OCI-LY7 (cell line): ENCODE data around the gene VKORC1L1. TPM values are rescaled to one million over a fixed set of nuclear protein-coding genes. Genes with fewer than 3 reads are reported as not detected.

Experiments used
- BruUV-seq: library from RNA; stranded (reverse); fragments of 400-500 nt; replicated peaks from 2 replicates; lab custom pipeline; 2021; lab: Mats Ljungman, UMichigan
- CTCF ChIA-PET: fragments of 300-600 bp; sonication (Branson Sonifier 250); formaldehyde crosslinking; loops from one replicate; lab custom pipeline; 2022; ENCODE audit warnings: antibody characterized with exemption; ENCODE audit not compliant: unreplicated experiment; lab: Charles Lee
- POLR2A ChIA-PET: fragments of 300-600 bp; sonication (Branson Sonifier 250); formaldehyde crosslinking; loops from one replicate; lab custom pipeline; 2022; ENCODE audit warnings: antibody characterized with exemption; lab: Charles Lee
- DNase-seq: peaks from one replicate; pipeline ENCODE4 v3.0.0-alpha.2; 2015; ENCODE audit warnings: low spot score
- H2AFZ ChIP-seq: fragments of 200-600 bp; sonication (generic), shearing (Covaris generic); 2 replicates; pipeline ENCODE4 v1.6.1; 2014; ENCODE audit warnings: mild to moderate bottlenecking, antibody characterized with exemption, low read length, moderate library complexity
- H3K27ac ChIP-seq: fragments of 200-600 bp; sonication (generic); 2 replicates; pipeline ENCODE4 v1.5.1; 2014; ENCODE audit warnings: mixed run types, low read depth, mild to moderate bottlenecking, moderate library complexity, low read length, inconsistent platforms; ENCODE audit not compliant: poor library complexity, severe bottlenecking
- H3K36me3 ChIP-seq: fragments of 200-600 bp; sonication (generic); 2 replicates; pipeline ENCODE4 v1.6.1; 2014; ENCODE audit warnings: mild to moderate bottlenecking, antibody characterized with exemption, low read length, moderate library complexity, mixed read lengths; ENCODE audit not compliant: insufficient read depth
- H3K4me1 ChIP-seq: fragments of 200-600 bp; sonication (generic); 2 replicates; pipeline ENCODE4 v1.5.1; 2014; ENCODE audit warnings: mild to moderate bottlenecking, low read length; ENCODE audit not compliant: insufficient read depth, poor library complexity, severe bottlenecking
- H3K4me2 ChIP-seq: fragments of 200-600 bp; sonication (generic); 2 replicates; pipeline ENCODE4 v1.6.1; 2014; ENCODE audit warnings: mild to moderate bottlenecking, low read length
- H3K4me3 ChIP-seq: fragments of 200-600 bp; sonication (generic); 2 replicates; pipeline ENCODE4 v1.5.1; 2014; ENCODE audit warnings: mild to moderate bottlenecking, low read depth, low read length; ENCODE audit not compliant: poor library complexity, severe bottlenecking
- H3K79me2 ChIP-seq: fragments of 200-600 bp; sonication (generic); 2 replicates; pipeline ENCODE4 v1.6.1; 2016; ENCODE audit warnings: low read depth, mild to moderate bottlenecking, low read length, moderate library complexity, mixed read lengths; ENCODE audit not compliant: insufficient read depth
- H3K9me2 ChIP-seq: fragments of 200-600 bp; sonication (generic); 2 replicates; pipeline ENCODE4 v1.6.1; 2016; ENCODE audit warnings: mild to moderate bottlenecking, low read length, mixed read lengths; ENCODE audit not compliant: insufficient read depth
- H3K9me3 ChIP-seq: fragments of 200-600 bp; sonication (generic); 2 replicates; pipeline ENCODE4 v1.6.1; 2014; ENCODE audit warnings: mild to moderate bottlenecking, mixed run types, low read length, mixed read lengths
- H4K20me1 ChIP-seq: fragments of 200-600 bp; sonication (generic); 2 replicates; pipeline ENCODE4 v1.6.1; 2014; ENCODE audit warnings: mild to moderate bottlenecking, antibody characterized with exemption, low read length, moderate library complexity, mixed read lengths; ENCODE audit not compliant: insufficient read depth
- EZH2phosphoT487 ChIP-seq: fragments of 200-600 bp; sonication (generic); IDR thresholded peaks from 2 replicates; pipeline ENCODE4 v1.6.1; 2018; ENCODE audit warnings: low read depth, borderline replicate concordance, mild to moderate bottlenecking, mixed run types, antibody characterized with exemption, low read length, moderate library complexity, mixed read lengths
- intact Hi-C: fragments of 100-400 bp; cut with micrococcal nuclease; formaldehyde crosslinking; loops from one replicate; pipeline ENCODE4 v1.10.0; 2022; ENCODE audit not compliant: unreplicated experiment
- total RNA-seq, 2 experiments: library from RNA; depleted of rRNA in 1 of 2; stranded (reverse); fragments of >200 nt in 1 of 2; shearing (Covaris generic) in 1 of 2; gene quantifications; 2 replicates each; pipeline ENCODE4 v1.2.3, GENCODE V29; 2014 to 2022
- TF ChIP-seq, protein P1 (sequence below): fragments of 200-600 bp; sonication (generic); conservative IDR thresholded peaks from 2 replicates; pipeline ENCODE4 v1.5.1; 2014; ENCODE audit warnings: mild to moderate bottlenecking, antibody characterized with exemption, low read length, moderate library complexity, mixed read lengths

The VKORC1L1 gene
- total RNA-seq, 2 experiments from 2014 or later: 17.4 to 31.9 TPM

GRCh38 chr7:65979583-65980477, 107.0 kb downstream of the VKORC1L1 start:
- Histone ChIP-seq H3K27ac (no peak overlapping the region), H2AFZ (no peak overlapping the region), H3K4me3 (peak overlapping the region; percentile 90), H4K20me1 (0 out of 2 replicates have a peak, but pooled peaks cover 3% of the 10 kb centered on the region), H3K79me2 (peaks cover 19% of the 10 kb centered on the region), H3K9me2 (no peaks in the 10 kb centered on the region), H3K36me3 (peaks cover 47% of the 10 kb centered on the region), H3K4me1 (peaks cover 14% of the 10 kb centered on the region), H3K4me2 (peak overlapping the region; percentile 86), H3K9me3 (no peaks in the 10 kb centered on the region)
- TF ChIP-seq, protein P1, sequence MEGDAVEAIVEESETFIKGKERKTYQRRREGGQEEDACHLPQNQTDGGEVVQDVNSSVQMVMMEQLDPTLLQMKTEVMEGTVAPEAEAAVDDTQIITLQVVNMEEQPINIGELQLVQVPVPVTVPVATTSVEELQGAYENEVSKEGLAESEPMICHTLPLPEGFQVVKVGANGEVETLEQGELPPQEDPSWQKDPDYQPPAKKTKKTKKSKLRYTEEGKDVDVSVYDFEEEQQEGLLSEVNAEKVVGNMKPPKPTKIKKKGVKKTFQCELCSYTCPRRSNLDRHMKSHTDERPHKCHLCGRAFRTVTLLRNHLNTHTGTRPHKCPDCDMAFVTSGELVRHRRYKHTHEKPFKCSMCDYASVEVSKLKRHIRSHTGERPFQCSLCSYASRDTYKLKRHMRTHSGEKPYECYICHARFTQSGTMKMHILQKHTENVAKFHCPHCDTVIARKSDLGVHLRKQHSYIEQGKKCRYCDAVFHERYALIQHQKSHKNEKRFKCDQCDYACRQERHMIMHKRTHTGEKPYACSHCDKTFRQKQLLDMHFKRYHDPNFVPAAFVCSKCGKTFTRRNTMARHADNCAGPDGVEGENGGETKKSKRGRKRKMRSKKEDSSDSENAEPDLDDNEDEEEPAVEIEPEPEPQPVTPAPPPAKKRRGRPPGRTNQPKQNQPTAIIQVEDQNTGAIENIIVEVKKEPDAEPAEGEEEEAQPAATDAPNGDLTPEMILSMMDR: no peak
- no peak for TF ChIP-seq EZH2phosphoT487
- DNase-seq: no peak
- BruUV-seq: no TSS peak
- intact Hi-C loops: loop anchor here (2.0 to 5.0 kb wide), 2 partner anchors 97 to 105 kb away; partner anchors contain the start of gene ASL
- POLR2A ChIA-PET: no interaction called here
- CTCF ChIA-PET: no interaction called here

DNA sequence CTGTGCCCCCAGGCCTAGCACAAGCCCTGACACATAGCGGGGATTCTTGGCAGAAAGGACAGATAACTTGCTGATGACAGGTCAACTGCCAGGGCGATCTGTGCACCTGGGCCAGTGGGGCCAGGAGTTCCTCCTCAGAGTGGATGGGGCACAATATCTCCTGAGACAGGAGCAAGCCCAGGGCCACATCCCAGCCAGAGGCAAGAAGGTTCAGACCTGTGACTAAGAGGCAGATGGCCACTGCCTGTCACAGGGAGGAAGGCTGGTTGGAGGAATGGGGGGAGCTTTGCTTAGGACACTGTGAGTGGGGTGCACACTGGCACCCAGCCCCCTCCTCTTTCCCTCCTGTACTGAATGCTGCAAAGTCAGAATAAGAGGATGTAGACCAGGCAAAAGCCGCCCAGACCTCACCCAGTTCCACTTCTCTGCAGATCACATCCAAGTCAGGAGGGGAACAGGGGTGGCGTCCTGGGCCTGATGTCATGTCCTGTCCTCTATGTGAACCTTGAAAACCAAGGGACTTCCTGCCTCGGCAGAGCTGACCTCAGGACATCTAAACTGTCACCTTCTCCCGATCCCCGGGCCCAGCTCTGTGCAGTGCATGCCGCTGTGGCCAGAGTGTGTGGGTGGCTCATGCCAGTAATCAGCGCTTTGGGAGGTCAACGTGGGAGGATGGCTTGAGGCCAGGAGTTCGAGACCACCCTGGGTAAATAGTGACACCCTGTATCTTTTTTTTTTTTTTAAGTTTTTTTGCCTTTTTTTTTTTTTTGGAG, 107.8 kb downstream of the VKORC1L1 start:
- no peak overlapping the region for H2AFZ ChIP-seq
- POLR2A ChIA-PET: interaction anchor here (0.7 to 1.2 kb wide), 4 partner anchors 18 to 516 kb away, joined by 3 to 4 read pairs (median 3); no protein-coding TSS in a partner anchor

More for the DNA sequence above, 107.8 kb downstream of the VKORC1L1 start:
- H3K4me3 ChIP-seq: peak overlapping the region; percentile 90
- H4K20me1 ChIP-seq: 0 out of 2 replicates have a peak, but pooled peaks cover 3% of the 10 kb centered on the region
- peaks cover 14% of the 10 kb centered on the region for H3K4me1 ChIP-seq
- H3K9me3 ChIP-seq: no peaks in the 10 kb centered on the region
- peak overlapping the region; percentile 86 for H3K4me2 ChIP-seq
- TF ChIP-seq, protein P1: no peak
- no peak for TF ChIP-seq EZH2phosphoT487
- DNase-seq: peak; percentile 67
- peaks cover 39% of the 10 kb centered on the region for H3K36me3 ChIP-seq
- intact Hi-C loops: loop anchor here (2.0 to 5.0 kb wide), 2 partner anchors 97 to 106 kb away; partner anchors contain the start of gene ASL
- H3K79me2 ChIP-seq: peaks cover 19% of the 10 kb centered on the region
- H3K9me2 ChIP-seq: no peaks in the 10 kb centered on the region
- TSS peak; percentile 44 for BruUV-seq
- CTCF ChIA-PET: no interaction called here
- peak overlapping the region; percentile 54 for H3K27ac ChIP-seq
